Pancreas (tissue), 10 donors: ENCODE measurements around the gene TP53I11. TPM values are rescaled to one million over a fixed set of nuclear protein-coding genes. Genes with fewer than 3 reads are reported as not detected.
A peak's percentile ranks its signal among the peaks of the same experiment; 100 is the strongest.

Source experiments
- ATAC-seq, 4 donors: fragments of 200-7000 bp; cut with Tn5 transposase; one replicate each; pipeline versions ENCODE4 v1.8.0 to v1.9.1; 2020; ENCODE audit warnings: mild to moderate bottlenecking in 4 of 4, moderate library complexity in 4 of 4
- DNase-seq, 6 donors: peaks; one replicate each; pipeline ENCODE4 v3.0.0-alpha.2; 2020
- FAIRE-seq: peaks from 2 replicates; lab custom pipeline; 2012; peaks lifted over from hg19 to GRCh38; lab: Jason Lieb, UNC
- H3K27ac ChIP-seq, 4 donors: fragments of 200-600 bp; sonication (generic); 1 replicate in 3 of 4; 2 replicates in 1 of 4; pipeline versions ENCODE4 v1.5.0 to v1.8.0; 2020
- H3K27me3 ChIP-seq, 4 donors: fragments of 200-600 bp; one replicate each; pipeline ENCODE4 v1.8.0; 2021
- H3K36me3 ChIP-seq, 3 donors: fragments of 200-600 bp; sonication (generic) in 1 of 3; one replicate each; pipeline versions ENCODE4 v1.5.0 to v1.8.0; 2020 to 2021
- H3K4me1 ChIP-seq, 3 donors: fragments of 200-600 bp; one replicate each; pipeline ENCODE4 v1.8.0; 2021
- H3K4me3 ChIP-seq, 4 donors: fragments of 200-600 bp; sonication (generic) in 2 of 4; one replicate each; pipeline versions ENCODE4 v1.5.0 to v1.8.0; 2020 to 2021
- H3K9me3 ChIP-seq, 4 donors: fragments of 200-600 bp; one replicate each; pipeline ENCODE4 v1.8.0; 2021
- CTCF ChIP-seq, 4 donors: fragments of 200-600 bp; sonication (generic) in 3 of 4; IDR thresholded peaks; one replicate each; pipeline versions ENCODE4 v1.5.0 to v1.8.0; 2021; ENCODE audit warnings: antibody characterized with exemption in 4 of 4
- WGBS, 2 donors: extraction: QIAGEN DNeasy Blood & Tissue Kit; methylation state at CpG; one replicate each; pipeline ENCODE4 v1.1.7; 2013; 5-methylcytosine and 5-hydroxymethylcytosine counted together
- intact Hi-C, 3 donors: fragments of 100-400 bp; cut with DNase I; formaldehyde crosslinking; loops; one replicate each; pipeline versions ENCODE4 v1.11.1 to v1.14.2; 2022
- polyA plus RNA-seq, 2 donors: library from polyadenylated mRNA; stranded (reverse); fragments of 200-250 nt; gene quantifications; one replicate each; pipeline ENCODE4 v1.2.3, GENCODE V29; 2013
- total RNA-seq, 6 donors: library from RNA; stranded (reverse); fragmentation: NEBNext Ultra II Directional in 4 of 6; extraction: Animal tissue kit (Norgen Biotek cat#: 25700) in 4 of 6; gene quantifications; one replicate each; pipeline versions ENCODE4 v1.2.1 to v1.2.4, GENCODE V29; 2021 to 2023
- donor health status: healthy with polysubstance abuse.
- donor health status: DM: no; HTN: no; CAD: no; lungs with moderate emphysema.
- donor health status: DM: no; HTN: no; CAD: no.
- donor health status: control.
- donor health status: control.
- donor health status: Bipolar disorder and iron deficiency.
- donor health status: DM: yes; HTN: yes; CAD: no.
- donor health status: DM: no; HTN: no; CAD: no.
- donor health status: DM: no; HTN: no; CAD: no.
- donor health status: DM: yes; HTN: yes; CAD: no.

Gene TP53I11
- total and polyA plus RNA-seq, 8 donors: 18.8 to 40.2 (median 28.7) TPM

DNA sequence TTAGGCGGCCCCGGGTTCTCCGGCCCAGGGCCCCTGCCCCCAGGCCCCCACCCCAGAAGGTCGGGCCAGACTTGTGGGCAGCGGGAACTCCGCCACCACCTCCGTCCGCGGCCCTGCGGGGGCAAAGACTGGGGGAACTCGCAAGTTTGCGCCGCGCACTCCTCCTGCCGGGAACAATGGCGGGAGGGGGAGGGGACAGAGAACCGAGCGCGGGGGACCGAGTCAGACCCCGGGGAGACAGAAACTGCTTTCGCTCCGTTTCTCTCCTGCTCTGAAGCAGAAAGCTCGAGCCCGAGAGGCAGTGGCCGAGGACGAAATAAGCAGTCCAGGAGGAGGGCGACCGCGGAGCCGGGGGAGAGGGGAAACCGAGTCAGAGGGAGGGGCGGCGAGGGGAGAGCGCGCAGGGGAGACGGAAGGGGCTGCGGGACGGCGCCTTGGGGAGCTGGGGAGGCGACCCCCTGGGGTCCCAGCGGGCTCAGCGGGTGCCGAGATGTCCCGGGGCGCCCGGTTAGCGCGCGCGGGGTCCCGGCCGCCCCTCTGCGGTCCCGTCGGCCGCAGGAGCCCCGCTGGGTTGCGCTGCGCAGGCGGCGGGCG, 555 bp downstream of the TP53I11 start:
- Histone ChIP-seq H3K4me3 (peak overlapping the region; percentile 78 to 97 (median 84)), H3K36me3 (no peaks in the 10 kb centered on the region), H3K4me1 (peaks cover 0 to 6% (median 0%) of the 10 kb centered on the region in 3 donors), H3K27ac (peak overlapping the region; percentile 39 to 74 (median 58)), H3K27me3 (no peaks in the 10 kb centered on the region), H3K9me3 (no peaks in the 10 kb centered on the region)
- intact Hi-C loops: no loop called here
- WGBS, 2 donors: 1% methylated on average over 29 to 63 of the region's 63 CpGs
- peak in 5 of 6 donors; percentile 37 to 74 (median 53) for DNase-seq
- no peak for TF ChIP-seq CTCF (IDR thresholded peaks at IDR 0.05)
- no peak for FAIRE-seq
- peak; percentile 19 to 44 (median 33) for ATAC-seq

GRCh38 chr11:44949160-44950030, 1.3 kb downstream of the TP53I11 start:
- intact Hi-C loops: no loop called here
- H3K27me3 ChIP-seq: no peaks in the 10 kb centered on the region
- DNase-seq (peak; percentile 41 to 80 (median 52)), FAIRE-seq (no peak), ATAC-seq (peak; percentile 21 to 70 (median 44))
- WGBS, 2 donors: 5 to 8% methylated on average over 33 to 57 of the region's 57 CpGs
- peaks cover 0 to 2% (median 0%) of the 10 kb centered on the region in 3 donors for H3K4me1 ChIP-seq
- peak overlapping the region in 3 of 4 donors; percentile 39 to 74 (median 71) for H3K27ac ChIP-seq
- H3K4me3 ChIP-seq: peak overlapping the region; percentile 78 to 97 (median 84)
- no peaks in the 10 kb centered on the region for H3K36me3 ChIP-seq
- no peaks in the 10 kb centered on the region for H3K9me3 ChIP-seq
- TF ChIP-seq CTCF (IDR thresholded peaks at IDR 0.05): peak; percentile 15 to 34 (median 22)

- ATAC-seq (no peak), FAIRE-seq (no peak), DNase-seq (no peak)
- no peak overlapping the region for H3K27ac ChIP-seq
- intact Hi-C loops: no loop called here
- WGBS, 2 donors: 90 to 93% methylated on average over 3 of the region's 3 CpGs
- no peak overlapping the region for H3K4me3 ChIP-seq
- peaks cover 0 to 6% (median 0%) of the 10 kb centered on the region in 3 donors for H3K4me1 ChIP-seq
- no peaks in the 10 kb centered on the region for H3K36me3 ChIP-seq
- no peaks in the 10 kb centered on the region for H3K9me3 ChIP-seq
- no peak for TF ChIP-seq CTCF (IDR thresholded peaks at IDR 0.05)
- no peaks in the 10 kb centered on the region for H3K27me3 ChIP-seq
These were observed 2.5 kb downstream of the TP53I11 start for GRCh38 chr11:44948155-44948554.

- intact Hi-C loops: no loop called here
- no peak overlapping the region for H3K27ac ChIP-seq
- 39 to 47% methylated on average over 9 of the region's 9 CpGs for WGBS, 2 donors
These were observed 3.6 kb downstream of the TP53I11 start for GRCh38 chr11:44947114-44947513.

More at GRCh38 chr11:44947114-44947513, 3.6 kb downstream of the TP53I11 start:
- no peaks in the 10 kb centered on the region for H3K9me3 ChIP-seq
- no peaks in the 10 kb centered on the region for H3K27me3 ChIP-seq
- H3K4me1 ChIP-seq: peaks cover 0 to 11% (median 0%) of the 10 kb centered on the region in 3 donors
- FAIRE-seq: no peak
- peak in 1 of 6 donors; percentile 50 for DNase-seq
- no peaks in the 10 kb centered on the region for H3K36me3 ChIP-seq
- no peak overlapping the region for H3K4me3 ChIP-seq
- no peak for ATAC-seq
- TF ChIP-seq CTCF (IDR thresholded peaks at IDR 0.05): no peak
